ACHN (cell line): ENCODE results near the gene PRSS33.

Source experiments
- DNase-seq: peaks from one replicate; pipeline ENCODE4 v3.0.0-alpha.2; 2015
- in situ Hi-C: cut with HindIII; loops from 2 replicates; pipeline ENCODE4 v1.10.0; 2017; ENCODE audit warnings: low sequenced_read_pairs, low pct_ligation_motif_present, low pct_unique_long_range_greater_than_20kb

The PRSS33 gene

DNA sequence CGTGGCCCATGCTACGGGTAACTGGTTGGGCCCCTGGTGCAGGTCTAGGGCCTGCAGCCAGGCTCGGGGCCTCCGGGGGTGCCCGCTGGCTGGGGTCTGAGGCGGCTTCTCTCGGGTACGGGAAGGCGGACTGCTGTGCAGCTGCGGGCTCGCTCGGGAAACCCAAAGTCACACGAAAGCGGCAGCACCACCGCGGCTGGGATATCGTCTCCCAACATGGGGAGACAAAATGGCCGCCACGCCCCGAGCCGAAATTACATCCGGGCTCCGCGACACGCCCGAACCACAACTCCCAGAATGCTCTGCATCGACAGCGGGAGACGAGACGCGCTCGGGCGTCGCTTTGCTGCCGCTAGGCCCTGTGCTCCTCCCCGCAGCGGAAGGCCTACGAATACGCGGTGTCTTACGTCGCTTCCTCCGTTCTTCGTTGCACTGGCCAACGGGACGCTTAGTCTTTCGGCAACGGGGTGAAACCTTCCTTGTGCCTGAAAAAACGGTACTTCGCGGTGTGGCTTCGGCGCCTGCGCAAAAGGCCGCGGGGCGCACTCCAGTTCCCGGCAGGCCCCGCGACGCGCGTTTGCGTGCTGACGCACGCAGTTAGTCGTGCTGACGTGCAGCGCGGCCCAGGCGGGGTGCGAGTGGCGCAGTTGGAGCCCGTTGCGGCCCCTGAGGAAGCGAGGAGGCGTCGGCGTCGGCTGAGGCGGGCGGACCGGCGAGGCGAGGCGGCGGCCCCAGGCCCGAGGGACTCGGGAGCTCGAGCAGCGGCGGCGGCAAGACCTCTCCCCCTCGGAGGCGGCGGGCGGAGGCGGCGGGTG lies 35.1 kb downstream of the PRSS33 start, which contains the start of gene SRRM2:
SRRM2 (plus strand) TSS at position 604 of the 815 bp plus-strand sequence. CDS start 3,727 bp downstream, outside the sequence.
- DNase-seq = peak; percentile 97
- in situ Hi-C loops = no loop called here

DNA sequence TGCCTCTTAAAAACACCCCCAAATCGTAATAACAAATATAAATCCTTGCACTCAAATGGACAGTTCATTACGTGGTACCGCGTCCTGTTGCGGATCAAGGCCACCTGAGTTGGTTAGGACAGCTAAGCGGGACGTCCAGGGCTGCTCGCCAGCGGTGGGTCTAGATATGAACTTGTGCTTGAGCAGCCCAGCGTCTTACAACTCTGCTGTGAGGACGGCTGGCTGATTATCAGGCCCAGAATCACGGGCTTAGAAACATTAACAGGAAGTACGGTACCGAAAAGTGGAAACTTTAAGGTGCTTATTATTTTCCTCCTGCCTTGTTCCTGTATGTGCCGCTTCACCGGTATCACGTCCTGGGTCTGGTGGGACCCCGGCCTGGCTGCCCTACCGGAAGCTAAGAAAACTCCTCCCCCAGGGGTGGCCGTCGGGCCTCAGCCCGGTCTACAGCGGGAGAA lies 35.8 kb downstream of the PRSS33 start:
- DNase-seq = no peak

DNA sequence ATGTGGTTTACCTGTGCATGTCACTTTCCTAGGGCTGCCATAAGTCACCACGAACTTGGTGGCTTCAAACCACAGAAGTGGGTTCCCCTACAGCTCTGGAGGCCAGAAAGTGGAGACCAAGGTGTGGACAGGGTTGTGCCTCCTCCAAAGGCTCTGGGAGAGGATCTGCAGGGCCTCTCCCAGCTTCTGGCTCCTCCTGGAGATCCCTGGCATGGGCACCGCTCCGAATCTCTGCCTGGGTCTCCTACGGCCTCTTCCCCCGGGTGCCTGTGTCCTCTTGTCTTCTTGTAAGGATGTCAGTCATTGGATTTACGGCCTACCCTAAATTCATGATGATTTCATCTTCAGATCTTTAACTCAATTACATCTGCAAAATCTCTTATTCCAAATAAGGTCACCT lies 37.4 kb downstream of the PRSS33 start:
- no peak for DNase-seq
- in situ Hi-C loops = no loop called here

More for the DNA sequence above, 35.8 kb downstream of the PRSS33 start:
- in situ Hi-C loops = no loop called here

DNA sequence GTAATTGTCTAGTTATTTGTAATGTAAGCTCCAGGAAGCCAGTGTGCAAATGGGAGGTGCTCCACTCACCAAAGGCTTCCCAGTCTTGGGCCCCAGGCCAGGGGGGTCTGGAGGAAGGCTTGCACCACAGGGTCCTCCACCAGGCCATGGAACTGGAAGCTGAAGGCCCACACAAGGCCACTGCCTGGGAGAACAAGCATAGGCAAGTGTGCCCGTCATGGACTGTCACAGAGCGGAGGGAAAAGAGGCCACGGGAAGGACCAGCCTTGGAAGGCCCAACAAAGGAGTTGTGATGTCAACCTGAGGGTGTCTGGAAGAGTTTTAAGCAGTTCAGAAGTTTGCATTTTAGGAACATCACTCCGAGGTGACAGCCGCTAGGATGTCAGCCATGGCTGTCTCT lies 37.9 kb downstream of the PRSS33 start:
- no peak for DNase-seq
- in situ Hi-C loops = no loop called here

DNA sequence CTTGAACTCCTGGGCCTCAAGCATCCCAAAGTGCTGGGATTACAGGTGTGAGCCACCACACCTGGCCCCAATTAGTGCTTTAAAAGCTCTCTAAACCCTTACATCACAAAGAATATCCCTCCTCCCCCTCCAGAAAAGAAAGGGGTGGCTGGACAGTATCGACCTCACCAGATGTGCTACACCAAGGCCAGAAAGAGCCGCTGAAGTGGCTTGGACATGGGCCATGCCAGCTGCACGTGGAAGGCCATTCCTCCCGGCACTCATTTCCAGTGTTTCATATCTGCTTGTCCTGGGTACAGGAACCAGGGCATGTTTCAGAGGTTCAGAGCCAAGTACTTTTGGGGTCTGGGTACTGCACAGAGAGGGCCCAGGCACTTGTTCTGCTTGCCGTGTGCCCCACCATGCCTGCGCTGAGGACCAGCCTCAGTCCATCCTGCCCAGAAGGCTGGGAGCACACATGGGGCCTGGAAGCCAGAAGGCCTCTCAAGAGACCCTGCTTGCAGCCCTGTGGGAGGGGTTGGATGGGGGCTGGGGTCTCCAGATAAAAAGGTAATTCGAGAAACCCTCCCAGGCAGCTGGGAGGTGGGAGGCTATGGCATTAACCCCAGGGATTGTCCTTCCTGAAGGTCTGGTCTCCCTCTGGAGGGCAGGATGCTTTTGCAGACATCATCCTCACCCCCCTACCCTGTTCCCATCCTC lies 38.5 kb downstream of the PRSS33 start:
- no peak for DNase-seq
- in situ Hi-C loops = no loop called here

DNA sequence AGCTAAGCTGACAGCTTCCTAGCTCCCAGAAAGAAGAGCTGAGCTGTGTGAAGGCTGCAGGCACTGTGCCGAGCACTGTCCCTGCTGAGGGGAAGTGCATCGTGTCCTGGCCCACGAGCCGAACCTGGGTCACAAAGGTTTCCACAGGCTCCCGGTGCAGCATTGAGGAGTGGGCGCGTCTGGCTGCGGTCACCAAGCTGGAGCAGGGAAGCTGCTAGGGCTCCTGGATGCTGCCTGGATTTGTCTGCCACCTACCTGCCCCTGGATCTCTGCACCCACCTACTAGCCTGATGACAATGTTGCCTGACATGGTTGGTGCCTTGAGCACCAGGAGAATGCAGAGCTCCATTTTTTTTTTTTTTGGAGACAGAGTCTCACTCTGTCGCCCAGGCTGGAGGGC lies 41.4 kb downstream of the PRSS33 start:
- in situ Hi-C loops = no loop called here
- DNase-seq = no peak

DNA sequence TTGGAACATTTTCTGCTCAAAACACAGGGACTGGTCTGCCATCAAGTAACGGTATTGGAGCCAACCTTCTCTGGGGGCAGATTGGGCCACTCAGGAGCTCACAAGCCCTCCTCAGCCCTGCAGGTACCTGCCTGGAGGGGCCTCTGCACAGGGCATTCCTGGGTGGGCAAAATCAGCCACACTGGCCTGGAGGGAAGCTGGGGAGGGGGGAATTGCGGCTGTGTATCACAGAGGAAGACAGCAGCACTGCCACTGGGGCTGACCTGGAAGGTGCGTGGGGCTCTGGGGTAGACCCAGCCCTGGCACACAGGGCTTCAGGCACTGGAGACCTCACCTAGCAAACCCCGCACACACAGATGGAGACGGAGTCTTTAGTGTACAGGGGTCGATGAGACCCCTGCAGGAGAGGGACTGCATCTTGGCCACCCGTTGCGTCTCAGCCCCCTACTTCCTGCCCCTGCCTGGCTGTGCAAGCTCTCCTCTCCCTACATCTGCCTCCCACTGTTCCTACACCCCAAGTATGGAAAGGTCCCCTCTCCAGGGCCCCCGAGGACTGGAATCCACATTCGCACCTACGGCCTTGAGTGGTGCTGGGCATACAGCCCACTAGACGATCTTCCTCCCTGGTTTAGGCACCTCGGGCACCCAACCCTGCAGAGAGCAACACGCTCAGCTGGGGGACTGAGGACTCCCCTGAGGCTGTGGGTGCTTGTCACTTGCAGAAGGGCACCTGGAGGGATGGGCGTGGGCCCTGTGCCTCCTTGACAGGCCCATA lies 42.1 kb downstream of the PRSS33 start:
- in situ Hi-C loops = no loop called here
- no peak for DNase-seq

DNA sequence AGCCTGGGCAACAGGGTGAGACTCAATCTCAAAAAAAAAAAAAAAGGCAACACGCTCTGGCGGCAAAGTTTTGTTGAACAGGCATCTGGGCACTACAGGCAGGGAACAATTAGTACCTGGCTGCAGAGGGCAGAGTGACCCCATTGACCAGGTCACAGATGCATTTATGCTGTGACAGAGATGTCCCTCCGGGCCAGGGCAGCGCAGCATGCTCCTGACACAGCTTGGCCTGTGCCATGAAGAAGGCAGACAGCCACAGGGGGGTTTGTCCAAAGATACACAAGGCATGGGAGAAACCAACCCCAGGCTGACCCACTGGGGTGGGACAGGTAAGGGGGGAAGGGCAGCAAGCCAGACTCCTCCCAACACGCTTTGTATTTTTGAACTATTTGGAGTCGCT lies 42.6 kb downstream of the PRSS33 start:
- in situ Hi-C loops = no loop called here
- no peak for DNase-seq

DNA sequence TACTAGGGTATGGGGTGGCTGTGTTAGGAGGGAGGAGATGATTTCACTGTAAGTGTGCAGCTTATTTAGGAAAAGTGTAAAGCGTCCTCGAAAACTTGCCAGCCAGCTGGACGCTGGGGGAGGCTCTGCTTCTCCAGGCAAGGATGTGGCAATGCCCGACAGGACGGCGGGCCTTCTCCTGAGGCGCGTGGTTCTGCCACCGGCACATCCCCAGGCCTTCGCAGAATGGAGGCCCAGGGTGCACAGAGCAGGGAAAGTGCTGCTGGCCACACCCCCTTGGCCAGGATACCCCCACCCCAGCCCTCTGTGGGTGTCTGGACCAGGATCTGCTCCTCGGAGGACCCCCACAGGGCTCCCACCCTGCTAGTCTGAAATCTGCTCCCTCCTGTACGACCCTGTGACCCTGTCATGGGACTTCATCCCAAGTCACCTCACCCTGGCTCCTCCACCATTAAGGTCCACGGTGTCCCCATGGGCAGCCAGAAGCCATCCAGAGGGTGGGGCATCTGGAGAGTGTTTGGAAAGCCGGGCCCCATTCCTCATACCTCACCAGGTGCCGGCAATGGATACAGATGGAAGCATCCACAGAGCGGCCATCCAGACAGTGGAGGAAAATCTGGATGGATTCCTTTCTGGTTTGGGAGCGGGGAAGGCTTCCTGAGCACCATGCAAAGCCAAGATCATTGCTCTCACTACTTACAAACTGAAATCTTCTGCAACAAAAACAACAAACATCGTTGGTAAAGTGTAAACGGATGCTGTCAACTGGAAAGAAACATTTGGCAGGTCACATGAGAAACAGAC lies 44.2 kb downstream of the PRSS33 start:
- in situ Hi-C loops = no loop called here
- no peak for DNase-seq

DNA sequence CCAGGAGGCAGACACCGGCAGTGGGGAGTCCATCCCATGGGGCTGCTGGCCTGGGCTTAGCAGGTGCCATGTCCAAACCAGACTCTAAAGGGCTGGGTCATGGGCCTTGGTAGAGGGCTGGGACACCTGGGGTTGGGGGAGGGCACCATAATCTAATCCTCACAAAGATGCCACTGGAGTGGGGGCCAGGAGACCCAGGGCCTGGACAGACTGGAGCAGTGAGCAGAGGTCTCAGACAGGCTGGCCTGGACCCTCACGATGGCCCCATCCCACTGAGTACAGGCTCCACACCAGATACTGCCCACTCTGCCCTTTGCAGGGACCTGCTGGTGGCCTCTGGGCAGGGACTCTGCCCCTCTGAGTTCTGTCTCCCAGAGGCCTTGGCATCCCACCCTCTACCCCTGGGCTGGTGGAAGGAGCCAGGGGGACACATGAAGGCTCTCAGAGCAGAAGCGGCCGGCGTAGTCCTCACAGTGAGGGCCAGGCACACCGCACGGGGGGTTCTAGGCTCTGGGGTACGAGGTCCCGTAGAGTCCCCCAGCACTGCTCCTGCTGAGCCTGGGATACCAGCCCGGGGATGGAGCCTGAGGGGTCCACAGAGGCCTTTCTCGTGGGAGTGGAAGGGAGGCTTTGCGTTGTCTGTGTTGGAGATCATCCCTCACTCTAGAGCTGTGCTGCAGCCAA lies 44.9 kb downstream of the PRSS33 start:
- no peak for DNase-seq
- in situ Hi-C loops = no loop called here

DNA sequence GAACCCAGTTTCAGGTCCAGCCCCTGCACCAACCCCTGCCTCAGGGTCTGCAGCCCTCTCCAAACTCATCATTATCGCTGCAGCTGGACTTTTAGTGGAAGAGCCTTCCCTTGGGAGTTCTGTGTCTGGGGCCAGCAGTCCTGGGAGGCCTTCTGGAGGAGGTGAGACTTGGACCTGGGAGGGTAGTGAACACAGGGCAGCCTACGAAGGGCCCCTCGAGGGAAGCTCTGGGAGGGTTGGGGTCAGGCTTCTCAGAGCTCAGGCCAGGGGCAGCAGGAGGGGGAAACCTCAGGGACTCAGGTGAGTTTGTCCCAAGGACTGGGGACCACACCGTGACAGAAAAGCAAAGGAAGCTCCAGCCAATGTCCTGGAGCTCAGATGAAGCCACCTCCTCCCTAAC lies 46.2 kb downstream of the PRSS33 start:
- in situ Hi-C loops = no loop called here
- DNase-seq = no peak

DNA sequence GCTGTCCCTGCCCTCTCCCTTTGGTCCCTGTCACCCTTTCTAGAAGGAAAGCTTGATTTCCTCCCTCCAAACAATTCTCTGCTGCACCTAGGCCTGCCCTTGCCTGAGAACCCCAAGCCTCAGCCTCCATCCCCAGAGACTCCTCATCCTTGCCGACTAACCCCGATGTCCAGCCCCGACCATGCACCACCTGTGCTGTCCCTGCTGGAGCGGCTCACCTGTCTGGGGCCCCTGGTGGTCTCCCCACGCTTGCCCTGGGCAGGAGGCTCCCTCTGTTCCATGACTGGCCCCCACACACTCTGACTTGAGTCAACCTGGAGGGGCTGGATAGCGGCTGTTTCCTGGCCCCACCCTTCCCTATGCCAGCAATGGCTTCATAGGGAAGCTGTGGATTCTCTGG lies 46.9 kb downstream of the PRSS33 start:
- in situ Hi-C loops = no loop called here
- DNase-seq = no peak

DNA sequence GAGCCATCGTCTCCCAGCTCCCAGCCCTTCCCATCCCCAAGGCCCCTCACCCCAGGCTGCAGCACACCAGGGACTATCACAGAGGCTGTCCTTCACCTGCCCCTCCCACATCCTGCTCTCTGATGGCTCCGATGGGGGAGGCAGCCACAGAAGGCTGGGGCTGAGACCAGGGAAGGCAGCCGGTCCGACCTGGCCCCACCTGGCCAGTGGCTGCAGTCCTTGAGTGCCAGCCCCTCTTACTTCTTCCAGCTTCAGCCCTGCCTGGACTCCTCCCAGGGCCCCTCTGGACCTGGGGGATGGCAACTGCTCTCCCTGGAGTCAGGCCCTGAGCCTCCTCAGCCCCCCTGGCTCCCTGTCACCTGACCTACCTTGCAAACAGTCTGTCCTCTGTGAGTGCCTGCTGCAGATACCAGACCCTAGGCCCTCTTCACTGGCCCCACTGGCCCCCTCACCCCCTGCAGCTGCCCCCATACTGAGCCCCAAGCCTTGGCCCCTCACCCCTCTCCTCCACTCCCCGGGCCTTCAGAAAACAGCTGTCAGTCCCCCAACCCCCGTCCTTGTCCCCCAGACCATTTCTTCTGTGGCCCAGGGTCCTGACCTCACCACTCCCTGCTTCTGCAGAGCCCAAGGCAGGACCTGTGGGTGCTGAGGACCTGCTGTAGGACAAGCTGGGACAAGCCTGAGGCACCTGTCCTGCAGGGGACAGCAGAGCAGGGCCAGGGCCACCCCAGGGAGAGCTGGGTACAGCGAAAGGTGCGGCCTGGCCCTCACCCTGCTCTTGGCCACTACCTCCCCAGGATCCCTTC lies 47.5 kb downstream of the PRSS33 start:
- in situ Hi-C loops = no loop called here
- DNase-seq = no peak

DNA sequence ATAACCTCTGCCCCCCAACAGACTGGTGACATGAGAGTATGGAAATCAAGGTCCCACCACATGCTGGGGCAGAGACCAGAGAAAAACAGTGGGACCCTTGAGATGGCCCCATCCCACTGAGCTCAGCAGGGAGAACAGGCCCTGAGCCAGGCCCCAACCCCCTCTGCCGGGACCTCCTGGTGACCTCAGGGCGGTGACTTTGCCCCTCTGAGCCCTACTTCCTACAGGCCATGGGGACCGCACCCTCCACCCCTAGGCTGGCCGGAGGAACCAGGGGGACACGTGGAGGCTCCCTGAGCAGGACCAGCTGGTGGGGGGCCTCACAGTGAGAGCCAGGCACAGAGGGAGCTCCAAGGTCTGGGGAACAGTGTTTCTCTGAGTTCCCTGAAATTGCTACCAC lies 48.7 kb downstream of the PRSS33 start:
- no peak for DNase-seq
- in situ Hi-C loops = no loop called here

DNA sequence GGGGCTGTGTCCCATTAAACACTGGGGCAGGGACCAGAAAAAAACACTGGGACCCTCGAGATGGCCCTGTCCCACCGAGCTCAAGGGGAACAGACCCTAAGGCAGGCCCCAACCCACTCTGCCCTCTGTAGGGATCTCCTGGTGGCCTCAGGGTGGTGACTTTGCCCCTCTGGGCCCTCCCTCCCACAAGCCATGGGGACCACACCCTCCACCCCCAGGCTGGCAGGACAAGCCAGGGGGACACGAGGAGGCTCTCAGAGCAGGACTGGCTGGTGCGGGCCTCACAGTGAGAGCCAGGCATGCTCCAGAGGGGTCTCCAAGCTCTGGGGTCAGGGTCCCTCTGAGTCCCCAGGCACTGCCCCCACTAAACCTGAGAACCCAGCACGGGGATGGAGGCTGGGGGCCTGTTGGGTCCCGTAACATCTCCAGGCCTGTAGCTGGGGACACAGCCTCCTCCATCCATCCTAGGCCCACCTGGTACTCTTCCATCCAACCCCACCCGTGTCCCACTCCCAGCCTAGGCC lies 49.4 kb downstream of the PRSS33 start:
- in situ Hi-C loops = no loop called here

DNA sequence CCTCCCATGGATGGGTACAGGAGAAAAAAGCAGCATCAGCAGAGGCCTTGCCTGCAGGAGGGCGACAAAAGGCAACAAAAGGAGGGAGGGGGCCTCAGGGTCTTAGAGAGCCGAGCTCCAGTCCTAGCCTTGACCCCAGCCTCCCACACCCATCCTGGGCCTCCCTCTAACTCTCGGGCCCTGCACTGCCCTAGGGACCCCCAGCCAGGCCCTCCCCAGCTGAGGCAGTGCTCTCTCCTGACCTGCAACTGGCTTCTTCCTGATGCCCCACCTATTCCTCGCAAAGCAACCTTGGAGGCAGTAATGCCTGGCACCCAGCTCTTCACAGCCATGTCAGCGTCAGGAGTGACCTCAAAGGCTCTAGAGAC lies 50.1 kb downstream of the PRSS33 start:
- DNase-seq = no peak
- in situ Hi-C loops = no loop called here

More for the DNA sequence above, 49.4 kb downstream of the PRSS33 start:
- DNase-seq = no peak
